ENCODE results near the gene MICAL1. TPM values are rescaled to one million over a fixed set of nuclear protein-coding genes. Genes with fewer than 3 reads are reported as not detected.

MICAL1 gene
- total and polyA plus RNA-seq, 9 donors, result 10.3 to 24.0 (median 13.6) TPM

DNA sequence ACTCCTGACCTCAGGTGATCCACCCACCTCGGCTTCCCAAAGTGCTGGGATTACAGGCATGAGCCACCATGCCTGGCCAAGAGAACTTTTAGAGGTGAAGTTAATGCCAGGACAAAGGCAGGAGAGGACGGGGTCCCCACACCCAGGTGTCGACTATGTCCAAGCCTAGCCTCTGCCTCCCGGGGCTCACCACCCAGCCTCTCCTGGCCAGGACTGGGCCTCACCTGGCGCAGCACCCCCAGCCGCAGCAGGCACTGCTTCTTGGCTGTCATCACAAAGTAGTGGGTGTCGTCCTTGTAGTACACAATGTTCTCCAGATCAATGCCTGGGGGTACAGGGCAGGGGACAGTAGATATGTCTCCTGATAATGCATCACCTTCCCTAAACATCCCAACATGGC is 4.2 kb downstream of the MICAL1 start:
- Histone ChIP-seq H3K9me3 (no peaks in the 10 kb centered on the region), H3K4me1 (ENCODE audit: insufficient read depth) (peaks cover 3% of the 10 kb centered on the region), H3K27me3 (no peaks in the 10 kb centered on the region), H3K4me3 (no peak overlapping the region), H3K36me3 (no peaks in the 10 kb centered on the region), H3K27ac (no peak overlapping the region)
- no peak for DNase-seq
- WGBS, 3 donors, result 88 to 96% (median 94%) methylated on average over 7 of the region's 7 CpGs
- TF ChIP-seq POLR2A (IDR thresholded peaks at IDR 0.05) (no peak), EP300 (IDR thresholded peaks at IDR 0.05) (no peak)
- TF ChIP-seq, protein P1, sequence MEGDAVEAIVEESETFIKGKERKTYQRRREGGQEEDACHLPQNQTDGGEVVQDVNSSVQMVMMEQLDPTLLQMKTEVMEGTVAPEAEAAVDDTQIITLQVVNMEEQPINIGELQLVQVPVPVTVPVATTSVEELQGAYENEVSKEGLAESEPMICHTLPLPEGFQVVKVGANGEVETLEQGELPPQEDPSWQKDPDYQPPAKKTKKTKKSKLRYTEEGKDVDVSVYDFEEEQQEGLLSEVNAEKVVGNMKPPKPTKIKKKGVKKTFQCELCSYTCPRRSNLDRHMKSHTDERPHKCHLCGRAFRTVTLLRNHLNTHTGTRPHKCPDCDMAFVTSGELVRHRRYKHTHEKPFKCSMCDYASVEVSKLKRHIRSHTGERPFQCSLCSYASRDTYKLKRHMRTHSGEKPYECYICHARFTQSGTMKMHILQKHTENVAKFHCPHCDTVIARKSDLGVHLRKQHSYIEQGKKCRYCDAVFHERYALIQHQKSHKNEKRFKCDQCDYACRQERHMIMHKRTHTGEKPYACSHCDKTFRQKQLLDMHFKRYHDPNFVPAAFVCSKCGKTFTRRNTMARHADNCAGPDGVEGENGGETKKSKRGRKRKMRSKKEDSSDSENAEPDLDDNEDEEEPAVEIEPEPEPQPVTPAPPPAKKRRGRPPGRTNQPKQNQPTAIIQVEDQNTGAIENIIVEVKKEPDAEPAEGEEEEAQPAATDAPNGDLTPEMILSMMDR (IDR thresholded peaks at IDR 0.05), result no peak
- intact Hi-C loops (cut with DNase I), result no loop called here

DNA sequence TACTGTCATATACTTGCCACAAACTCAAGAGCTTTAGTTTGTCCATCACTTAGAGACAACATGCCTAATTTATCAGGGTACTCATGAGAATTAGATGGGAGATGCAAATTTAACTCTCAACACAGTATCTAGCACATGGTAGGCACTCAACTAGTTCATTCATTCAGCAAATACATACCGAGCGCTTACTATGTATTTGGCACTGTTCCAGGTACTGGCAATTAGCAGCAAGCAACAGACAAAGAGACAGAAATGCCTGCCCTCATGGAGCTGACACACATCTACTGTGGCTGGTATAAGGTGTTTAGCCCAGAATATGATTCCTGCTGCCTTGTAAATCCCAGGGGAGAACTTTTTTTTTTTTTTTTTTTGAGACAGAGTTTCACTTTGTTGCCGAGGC is 4.8 kb downstream of the MICAL1 start:
- H3K27me3 ChIP-seq, result no peaks in the 10 kb centered on the region
- TF ChIP-seq, protein P1 (IDR thresholded peaks at IDR 0.05), result no peak
- no peak for TF ChIP-seq POLR2A (IDR thresholded peaks at IDR 0.05)
- TF ChIP-seq EP300 (IDR thresholded peaks at IDR 0.05), result no peak
- no peak overlapping the region for H3K4me3 ChIP-seq
- no peak overlapping the region for H3K27ac ChIP-seq
- no peaks in the 10 kb centered on the region for H3K9me3 ChIP-seq
- intact Hi-C loops (cut with DNase I), result no loop called here
- 79 to 87% (median 83%) methylated on average over 3 of the region's 3 CpGs for WGBS, 3 donors
- H3K4me1 ChIP-seq (ENCODE audit: insufficient read depth), result no peaks in the 10 kb centered on the region
- H3K36me3 ChIP-seq, result no peaks in the 10 kb centered on the region
- no peak for DNase-seq

DNA sequence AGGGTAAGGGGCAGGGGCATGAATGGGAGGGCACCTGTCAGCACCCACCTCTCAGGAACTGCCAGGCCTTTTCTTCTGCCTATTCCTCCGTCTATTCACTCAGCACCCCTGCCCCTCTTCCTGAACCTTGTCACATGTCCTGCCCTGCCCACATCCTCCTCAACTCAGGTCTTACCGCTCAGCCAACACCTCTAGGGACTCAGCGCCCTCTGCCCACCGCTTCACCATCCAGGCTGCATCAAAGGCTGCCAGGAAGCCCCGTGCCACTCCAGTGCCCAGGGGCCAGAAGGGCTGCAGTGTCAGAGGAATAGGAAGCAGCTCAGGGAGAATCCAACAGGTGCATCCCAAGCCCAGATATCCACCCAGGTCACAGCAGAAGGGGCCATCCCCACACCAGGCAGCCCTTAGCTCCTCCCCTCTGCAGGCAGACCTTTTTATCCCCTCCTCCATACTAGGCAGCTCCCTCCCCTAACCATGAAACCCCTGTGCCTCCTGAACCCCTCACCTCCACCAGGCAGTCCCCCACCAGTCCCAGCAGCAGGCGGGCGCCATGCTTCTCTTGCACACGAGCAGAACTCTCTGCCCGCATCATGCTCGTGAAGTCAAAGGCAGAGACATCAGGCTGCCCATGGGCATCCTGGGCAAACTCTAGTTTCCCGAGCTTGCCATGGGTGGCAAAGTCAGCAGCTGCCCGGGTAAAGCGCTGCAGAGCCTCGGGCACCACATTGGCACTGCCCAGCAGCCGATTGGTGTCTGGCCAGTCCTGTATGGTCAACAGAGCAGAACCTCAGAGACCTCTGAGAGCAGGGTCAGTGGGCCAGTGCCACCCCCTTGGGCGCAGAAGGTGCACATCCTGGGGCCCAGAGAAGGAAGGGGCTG is 5.5 kb downstream of the MICAL1 start:
- Histone ChIP-seq H3K4me1 (ENCODE audit: insufficient read depth) (no peaks in the 10 kb centered on the region), H3K36me3 (no peaks in the 10 kb centered on the region), H3K27ac (no peak overlapping the region), H3K27me3 (no peaks in the 10 kb centered on the region), H3K9me3 (no peaks in the 10 kb centered on the region), H3K4me3 (no peak overlapping the region)
- no peak for DNase-seq
- WGBS, 3 donors, result 86 to 89% (median 86%) methylated on average over 16 of the region's 16 CpGs
- intact Hi-C loops (cut with DNase I), result no loop called here
- TF ChIP-seq, protein P1 (IDR thresholded peaks at IDR 0.05), result no peak
- TF ChIP-seq EP300 (IDR thresholded peaks at IDR 0.05), result no peak
- TF ChIP-seq POLR2A (IDR thresholded peaks at IDR 0.05), result no peak

DNA sequence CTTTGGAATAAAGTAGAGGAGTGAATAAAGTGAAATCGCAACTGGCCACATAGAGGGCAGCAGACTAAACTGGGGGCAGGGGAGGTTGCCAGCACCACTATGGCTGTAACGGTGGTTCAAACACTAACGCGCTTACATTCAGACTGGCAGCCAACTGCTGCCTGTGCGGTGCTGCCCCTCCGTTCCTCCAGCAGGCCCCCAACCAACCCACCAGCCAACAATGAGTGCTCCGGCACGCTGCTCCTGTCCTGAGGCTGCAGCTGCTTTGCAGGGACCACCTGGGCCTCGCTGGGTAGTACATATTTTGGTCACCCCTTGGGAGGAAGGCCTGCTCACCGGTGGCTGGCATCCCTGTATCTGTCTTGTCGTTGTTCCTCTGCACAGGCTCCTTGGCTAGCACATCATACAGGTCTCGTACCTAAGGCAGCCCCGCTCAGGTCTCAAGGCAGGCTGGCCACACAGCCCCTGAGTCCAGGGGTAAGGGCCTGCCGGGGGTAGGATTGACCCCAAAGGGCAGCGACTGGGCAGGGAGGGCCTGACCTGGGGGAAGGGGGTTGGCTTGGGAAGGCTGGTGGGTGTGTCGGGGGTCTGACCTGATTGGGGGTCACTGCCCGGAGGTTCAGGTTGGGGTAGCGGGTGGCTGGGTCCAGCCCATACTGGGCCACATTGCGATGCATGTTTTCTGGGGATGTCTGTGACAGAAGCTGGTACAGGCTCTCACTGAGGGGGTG is 6.3 kb downstream of the MICAL1 start:
- TF ChIP-seq, protein P1 (IDR thresholded peaks at IDR 0.05), result no peak
- TF ChIP-seq POLR2A (IDR thresholded peaks at IDR 0.05) (no peak), EP300 (IDR thresholded peaks at IDR 0.05) (no peak)
- 67 to 77% (median 74%) methylated on average over 19 of the region's 19 CpGs for WGBS, 3 donors
- no peak for DNase-seq

More for the DNA sequence above, 6.3 kb downstream of the MICAL1 start:
- no peaks in the 10 kb centered on the region for H3K36me3 ChIP-seq
- no peaks in the 10 kb centered on the region for H3K27me3 ChIP-seq
- no peak overlapping the region for H3K27ac ChIP-seq
- no peaks in the 10 kb centered on the region for H3K4me1 ChIP-seq (ENCODE audit: insufficient read depth)
- intact Hi-C loops (cut with DNase I), result no loop called here
- no peak overlapping the region for H3K4me3 ChIP-seq
- no peaks in the 10 kb centered on the region for H3K9me3 ChIP-seq
